H4 (cell line): ENCODE results near the gene HBM. TPM values are rescaled to one million over a fixed set of nuclear protein-coding genes. Genes with fewer than 3 reads are reported as not detected.
"Not testable (repeated sequence)": the region's sequence is repeated elsewhere in the genome, so short reads cannot be mapped to it uniquely, and the experiment has no call there.

Experiments used
- DNase-seq: peaks from one replicate; pipeline ENCODE4 v3.0.0-alpha.2; 2015; ENCODE audit warnings: low spot score
- total RNA-seq: library from RNA; depleted of rRNA; stranded (reverse); fragments of >200 nt; shearing (Covaris generic); gene quantifications from 2 replicates; pipeline ENCODE4 v1.2.3, GENCODE V29; 2014

The HBM gene
- total RNA-seq, 1 experiment from 2014 or later = not detected

DNA sequence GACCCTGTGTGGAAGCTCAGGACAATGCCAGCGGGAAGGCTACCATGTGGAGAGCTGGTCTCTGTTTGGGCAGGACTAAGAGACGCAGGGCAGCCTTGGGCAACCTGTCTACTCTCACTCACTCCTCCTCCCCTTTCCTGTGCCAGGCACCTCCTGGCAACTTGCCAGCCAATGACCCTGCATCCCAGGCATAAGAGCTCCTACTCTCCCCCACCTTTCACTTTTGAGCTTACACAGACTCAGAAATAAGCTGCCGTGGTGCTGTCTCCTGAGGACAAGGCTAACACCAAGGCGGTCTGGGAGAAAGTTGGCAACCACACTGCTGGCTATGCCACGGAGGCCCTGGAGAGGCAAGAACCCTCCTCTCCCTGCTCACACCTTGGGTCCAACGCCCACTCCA, 2.6 kb downstream of the HBM start:
- DNase-seq = no peak

DNA sequence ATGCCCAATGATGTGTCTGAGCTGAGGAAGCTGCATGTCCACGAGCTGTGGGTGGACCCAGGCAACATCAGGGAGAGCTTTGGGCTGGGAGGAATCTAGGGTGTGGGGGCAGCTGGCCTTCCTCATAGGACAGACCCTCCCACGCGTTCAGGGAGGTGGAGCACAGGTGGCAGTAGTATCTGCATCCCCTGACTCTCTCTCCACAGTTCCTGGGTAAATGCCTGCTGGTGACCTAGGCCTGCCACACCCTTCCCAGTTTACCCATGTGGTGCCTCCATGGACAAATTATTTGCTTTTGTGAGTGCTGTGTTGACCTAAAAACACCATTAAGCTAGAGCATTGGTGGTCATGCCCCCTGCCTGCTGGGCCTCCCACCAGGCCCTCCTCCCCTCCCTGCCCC, 3.2 kb downstream of the HBM start:
- DNase-seq = no peak

DNA sequence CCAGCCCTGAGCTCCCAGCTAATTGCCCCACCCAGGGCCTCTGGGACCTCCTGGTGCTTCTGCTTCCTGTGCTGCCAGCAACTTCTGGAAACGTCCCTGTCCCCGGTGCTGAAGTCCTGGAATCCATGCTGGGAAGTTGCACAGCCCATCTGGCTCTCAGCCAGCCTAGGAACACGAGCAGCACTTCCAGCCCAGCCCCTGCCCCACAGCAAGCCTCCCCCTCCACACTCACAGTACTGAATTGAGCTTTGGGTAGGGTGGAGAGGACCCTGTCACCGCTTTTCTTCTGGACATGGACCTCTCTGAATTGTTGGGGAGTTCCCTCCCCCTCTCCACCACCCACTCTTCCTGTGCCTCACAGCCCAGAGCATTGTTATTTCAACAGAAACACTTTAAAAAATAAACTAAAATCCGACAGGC, 4.3 kb downstream of the HBM start:
- not testable (repeated sequence) for DNase-seq

GRCh38 chr16:170788-171187, 5.0 kb downstream of the HBM start:
- DNase-seq = no peak

DNA sequence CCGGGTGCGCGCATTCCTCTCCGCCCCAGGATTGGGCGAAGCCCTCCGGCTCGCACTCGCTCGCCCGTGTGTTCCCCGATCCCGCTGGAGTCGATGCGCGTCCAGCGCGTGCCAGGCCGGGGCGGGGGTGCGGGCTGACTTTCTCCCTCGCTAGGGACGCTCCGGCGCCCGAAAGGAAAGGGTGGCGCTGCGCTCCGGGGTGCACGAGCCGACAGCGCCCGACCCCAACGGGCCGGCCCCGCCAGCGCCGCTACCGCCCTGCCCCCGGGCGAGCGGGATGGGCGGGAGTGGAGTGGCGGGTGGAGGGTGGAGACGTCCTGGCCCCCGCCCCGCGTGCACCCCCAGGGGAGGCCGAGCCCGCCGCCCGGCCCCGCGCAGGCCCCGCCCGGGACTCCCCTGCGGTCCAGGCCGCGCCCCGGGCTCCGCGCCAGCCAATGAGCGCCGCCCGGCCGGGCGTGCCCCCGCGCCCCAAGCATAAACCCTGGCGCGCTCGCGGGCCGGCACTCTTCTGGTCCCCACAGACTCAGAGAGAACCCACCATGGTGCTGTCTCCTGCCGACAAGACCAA, 6.7 kb downstream of the HBM start, which contains the start of gene HBA2:
TSS of gene HBA2 (plus strand) at position 503 of the 568 bp plus-strand sequence. CDS start at position 540, 37 bp downstream.
- DNase-seq = not testable (repeated sequence)

- DNase-seq = not testable (repeated sequence)
Measured at GRCh38 chr16:173211-173854, 7.6 kb downstream of the HBM start.

GRCh38 chr16:173928-174769, 8.4 kb downstream of the HBM start:
- DNase-seq = not testable (repeated sequence)

DNA sequence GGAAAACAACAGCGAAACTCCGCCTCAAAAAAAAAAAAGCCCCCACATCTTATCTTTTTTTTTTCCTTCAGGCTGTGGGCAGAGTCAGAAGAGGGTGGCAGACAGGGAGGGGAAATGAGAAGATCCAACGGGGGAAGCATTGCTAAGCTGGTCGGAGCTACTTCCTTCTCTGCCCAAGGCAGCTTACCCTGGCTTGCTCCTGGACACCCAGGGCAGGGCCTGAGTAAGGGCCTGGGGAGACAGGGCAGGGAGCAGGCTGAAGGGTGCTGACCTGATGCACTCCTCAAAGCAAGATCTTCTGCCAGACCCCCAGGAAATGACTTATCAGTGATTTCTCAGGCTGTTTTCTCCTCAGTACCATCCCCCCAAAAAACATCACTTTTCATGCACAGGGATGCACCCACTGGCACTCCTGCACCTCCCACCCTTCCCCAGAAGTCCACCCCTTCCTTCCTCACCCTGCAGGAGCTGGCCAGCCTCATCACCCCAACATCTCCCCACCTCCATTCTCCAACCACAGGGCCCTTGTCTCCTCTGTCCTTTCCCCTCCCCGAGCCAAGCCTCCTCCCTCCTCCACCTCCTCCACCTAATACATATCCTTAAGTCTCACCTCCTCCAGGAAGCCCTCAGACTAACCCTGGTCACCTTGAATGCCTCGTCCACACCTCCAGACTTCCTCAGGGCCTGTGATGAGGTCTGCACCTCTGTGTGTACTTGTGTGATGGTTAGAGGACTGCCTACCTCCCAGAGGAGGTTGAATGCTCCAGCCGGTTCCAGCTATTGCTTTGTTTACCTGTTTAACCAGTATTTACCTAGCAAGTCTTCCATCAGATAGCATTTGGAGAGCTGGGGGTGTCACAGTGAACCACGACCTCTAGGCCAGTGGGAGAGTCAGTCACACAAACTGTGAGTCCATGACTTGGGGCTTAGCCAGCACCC, 9.5 kb downstream of the HBM start:
- DNase-seq = no peak

- not testable (repeated sequence) for DNase-seq
Measured at GRCh38 chr16:176006-176405, 10.2 kb downstream of the HBM start.

DNA sequence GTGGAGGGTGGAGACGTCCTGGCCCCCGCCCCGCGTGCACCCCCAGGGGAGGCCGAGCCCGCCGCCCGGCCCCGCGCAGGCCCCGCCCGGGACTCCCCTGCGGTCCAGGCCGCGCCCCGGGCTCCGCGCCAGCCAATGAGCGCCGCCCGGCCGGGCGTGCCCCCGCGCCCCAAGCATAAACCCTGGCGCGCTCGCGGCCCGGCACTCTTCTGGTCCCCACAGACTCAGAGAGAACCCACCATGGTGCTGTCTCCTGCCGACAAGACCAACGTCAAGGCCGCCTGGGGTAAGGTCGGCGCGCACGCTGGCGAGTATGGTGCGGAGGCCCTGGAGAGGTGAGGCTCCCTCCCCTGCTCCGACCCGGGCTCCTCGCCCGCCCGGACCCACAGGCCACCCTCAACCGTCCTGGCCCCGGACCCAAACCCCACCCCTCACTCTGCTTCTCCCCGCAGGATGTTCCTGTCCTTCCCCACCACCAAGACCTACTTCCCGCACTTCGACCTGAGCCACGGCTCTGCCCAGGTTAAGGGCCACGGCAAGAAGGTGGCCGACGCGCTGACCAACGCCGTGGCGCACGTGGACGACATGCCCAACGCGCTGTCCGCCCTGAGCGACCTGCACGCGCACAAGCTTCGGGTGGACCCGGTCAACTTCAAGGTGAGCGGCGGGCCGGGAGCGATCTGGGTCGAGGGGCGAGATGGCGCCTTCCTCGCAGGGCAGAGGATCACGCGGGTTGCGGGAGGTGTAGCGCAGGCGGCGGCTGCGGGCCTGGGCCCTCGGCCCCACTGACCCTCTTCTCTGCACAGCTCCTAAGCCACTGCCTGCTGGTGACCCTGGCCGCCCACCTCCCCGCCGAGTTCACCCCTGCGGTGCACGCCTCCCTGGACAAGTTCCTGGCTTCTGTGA, 11.0 kb downstream of the HBM start, which contains the start of gene HBA1:
TSS of gene HBA1 (plus strand) at position 204 of the 906 bp plus-strand sequence. CDS start at position 241, 37 bp downstream.
- DNase-seq = not testable (repeated sequence)

- DNase-seq = peak; percentile 23
Measured at GRCh38 chr16:177394-177822, 11.6 kb downstream of the HBM start.

DNA sequence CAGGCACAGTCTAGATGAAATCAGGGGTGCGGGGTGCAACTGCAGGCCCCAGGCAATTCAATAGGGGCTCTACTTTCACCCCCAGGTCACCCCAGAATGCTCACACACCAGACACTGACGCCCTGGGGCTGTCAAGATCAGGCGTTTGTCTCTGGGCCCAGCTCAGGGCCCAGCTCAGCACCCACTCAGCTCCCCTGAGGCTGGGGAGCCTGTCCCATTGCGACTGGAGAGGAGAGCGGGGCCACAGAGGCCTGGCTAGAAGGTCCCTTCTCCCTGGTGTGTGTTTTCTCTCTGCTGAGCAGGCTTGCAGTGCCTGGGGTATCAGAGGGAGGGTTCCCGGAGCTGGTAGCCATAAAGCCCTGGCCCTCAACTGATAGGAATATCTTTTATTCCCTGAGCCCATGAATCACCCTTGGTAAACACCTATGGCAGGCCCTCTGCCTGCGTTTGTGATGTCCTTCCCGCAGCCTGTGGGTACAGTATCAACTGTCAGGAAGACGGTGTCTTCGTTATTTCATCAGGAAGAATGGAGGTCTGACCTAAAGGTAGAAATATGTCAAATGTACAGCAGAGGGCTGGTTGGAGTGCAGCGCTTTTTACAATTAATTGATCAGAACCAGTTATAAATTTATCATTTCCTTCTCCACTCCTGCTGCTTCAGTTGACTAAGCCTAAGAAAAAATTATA, 12.3 kb downstream of the HBM start:
- no peak for DNase-seq

DNA sequence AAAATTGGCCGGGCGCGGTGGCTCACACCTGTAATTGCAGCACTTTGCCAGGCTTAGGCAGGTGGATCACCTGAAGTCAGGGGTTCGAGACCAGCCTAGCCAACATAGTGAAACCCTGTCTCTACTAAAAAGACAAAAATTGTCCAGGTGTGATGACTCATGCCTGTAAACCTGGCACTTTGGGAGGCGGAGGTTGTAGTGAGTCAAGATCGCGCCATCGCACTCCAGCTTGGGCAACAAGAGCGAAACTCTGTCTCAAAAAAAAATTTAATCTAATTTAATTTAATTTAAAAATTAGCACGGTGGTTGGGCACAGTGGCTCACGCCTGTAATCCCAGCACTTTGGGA, 12.9 kb downstream of the HBM start:
- no peak for DNase-seq

DNA sequence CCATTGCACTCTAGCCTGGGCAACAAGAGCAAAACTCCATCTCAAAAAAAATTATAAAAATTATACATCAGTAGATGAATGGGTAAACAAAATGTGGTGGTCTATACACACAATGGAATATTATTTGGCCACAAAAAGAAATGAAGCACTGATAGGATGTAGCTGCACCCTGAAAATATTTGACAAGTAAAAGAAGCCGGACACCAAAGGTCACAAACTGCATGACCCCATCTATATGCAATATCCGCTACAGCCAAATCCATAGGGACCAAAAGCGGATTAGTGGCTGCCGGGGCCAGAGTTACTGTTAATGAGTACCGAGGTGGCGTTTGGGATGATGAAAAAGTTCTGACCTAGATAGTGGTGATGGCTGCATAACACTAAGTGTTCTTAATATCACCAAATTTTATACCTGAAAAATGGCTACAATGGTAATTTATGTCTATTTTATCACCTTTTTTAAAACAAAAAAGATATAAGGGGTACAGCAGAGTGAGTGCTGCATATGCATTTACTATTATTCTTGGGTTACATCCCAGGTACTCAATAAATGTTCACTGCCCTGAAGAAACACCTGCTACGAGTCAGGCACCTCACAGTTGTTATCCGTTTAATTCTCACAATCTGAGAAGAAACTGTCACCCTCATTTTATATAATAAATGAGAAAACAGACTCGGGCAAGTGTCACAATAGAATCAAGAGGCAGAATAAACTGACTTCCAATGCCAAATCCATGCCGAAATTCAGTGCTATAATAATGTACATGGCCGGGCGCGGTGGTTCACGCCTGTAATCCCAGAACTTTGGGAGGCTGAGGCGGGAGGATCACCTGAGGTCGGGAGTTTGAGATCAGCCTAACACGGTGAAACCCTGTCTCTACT, 13.7 kb downstream of the HBM start:
- no peak for DNase-seq

DNA sequence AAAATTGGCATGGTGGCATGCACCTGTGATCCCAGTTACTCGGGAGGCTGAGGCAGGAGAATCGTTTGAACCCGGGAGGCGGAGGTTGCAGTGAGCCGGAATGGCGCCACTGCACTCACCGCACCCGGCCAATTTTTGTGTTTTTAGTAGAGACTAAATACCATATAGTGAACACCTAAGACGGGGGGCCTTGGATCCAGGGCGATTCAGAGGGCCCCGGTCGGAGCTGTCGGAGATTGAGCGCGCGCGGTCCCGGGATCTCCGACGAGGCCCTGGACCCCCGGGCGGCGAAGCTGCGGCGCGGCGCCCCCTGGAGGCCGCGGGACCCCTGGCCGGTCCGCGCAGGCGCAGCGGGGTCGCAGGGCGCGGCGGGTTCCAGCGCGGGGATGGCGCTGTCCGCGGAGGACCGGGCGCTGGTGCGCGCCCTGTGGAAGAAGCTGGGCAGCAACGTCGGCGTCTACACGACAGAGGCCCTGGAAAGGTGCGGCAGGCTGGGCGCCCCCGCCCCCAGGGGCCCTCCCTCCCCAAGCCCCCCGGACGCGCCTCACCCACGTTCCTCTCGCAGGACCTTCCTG, 14.4 kb downstream of the HBM start, which contains the start of gene HBQ1:
TSS of gene HBQ1 (plus strand) at position 359 of the 575 bp plus-strand sequence. CDS start at position 387, 28 bp downstream.
- no peak for DNase-seq

GRCh38 chr16:180681-181564, 15.1 kb downstream of the HBM start:
- DNase-seq = no peak

DNA sequence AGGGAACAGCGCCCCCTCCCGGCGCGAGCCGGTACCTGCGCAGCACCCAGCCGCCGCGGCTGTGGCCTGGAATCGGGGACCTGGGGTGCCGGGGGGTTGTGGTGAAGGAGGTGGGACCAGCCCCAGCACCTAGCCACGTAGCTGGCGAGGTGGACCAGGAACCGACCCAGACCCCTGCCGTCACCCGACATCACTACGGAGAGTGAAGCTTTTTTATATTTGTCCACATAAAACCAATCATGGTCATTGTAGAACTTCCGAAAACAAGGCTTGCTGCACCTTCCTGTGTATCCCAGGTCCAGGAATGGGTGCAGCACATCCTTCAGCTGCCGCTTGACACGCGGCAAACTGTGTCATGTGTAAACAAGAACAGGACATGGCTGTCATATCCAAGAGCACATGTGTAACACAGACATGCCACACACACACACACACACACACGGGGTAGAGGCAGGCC, 15.8 kb downstream of the HBM start:
- DNase-seq = no peak
